Testis (tissue), 2 donors: Measurements from ENCODE around the gene EDN2.

Source experiments
- CTCF ChIP-seq, 3 experiments: fragments of 450-650 bp in 2 of 3; fragments of 200-600 bp in 1 of 3; sonication (generic) in 1 of 3; IDR thresholded peaks; one replicate each; pipeline ENCODE4 v1.5.1; 2016 to 2019; ENCODE audit warnings: antibody characterized with exemption in 3 of 3, mild to moderate bottlenecking in 2 of 3, moderate library complexity in 1 of 3
- POLR2A ChIP-seq: fragments of 450-650 bp; IDR thresholded peaks from one replicate; pipeline ENCODE4 v1.6.1; 2017; ENCODE audit warnings: antibody characterized with exemption, mild to moderate bottlenecking, moderate library complexity

- no peak for TF ChIP-seq CTCF (IDR thresholded peaks at IDR 0.05)
- no peak for TF ChIP-seq POLR2A
These were observed 30.1 kb downstream of the EDN2 start for GRCh38 chr1:41454406-41454805.
